ENCODE measurements around the gene DPF3. TPM values are rescaled to one million over a fixed set of nuclear protein-coding genes. Genes with fewer than 3 reads are reported as not detected.

Gene DPF3
- total RNA-seq, 4 donors from 2014 or later: 0.22 to 5.4 (median 2.7) TPM

GRCh38 chr14:72682188-72682587 is 211.7 kb downstream of the DPF3 start:
- Histone ChIP-seq H3K36me3 (no peaks in the 10 kb centered on the region), H3K4me3 (no peak overlapping the region), H3K27me3 (no peaks in the 10 kb centered on the region), H3K9me3 (no peaks in the 10 kb centered on the region), H3K27ac (no peak overlapping the region), H3K4me1 (no peaks in the 10 kb centered on the region)
- TF ChIP-seq EP300 (IDR thresholded peaks at IDR 0.05) (no peak), CTCF (IDR thresholded peaks at IDR 0.05) (no peak), POLR2A (IDR thresholded peaks at IDR 0.05) (no peak)
- DNase-seq (ENCODE audit: low spot score in 2 of 2): no peak
- WGBS, 2 donors: 36 to 46% methylated on average over 5 of the region's 5 CpGs

DNA sequence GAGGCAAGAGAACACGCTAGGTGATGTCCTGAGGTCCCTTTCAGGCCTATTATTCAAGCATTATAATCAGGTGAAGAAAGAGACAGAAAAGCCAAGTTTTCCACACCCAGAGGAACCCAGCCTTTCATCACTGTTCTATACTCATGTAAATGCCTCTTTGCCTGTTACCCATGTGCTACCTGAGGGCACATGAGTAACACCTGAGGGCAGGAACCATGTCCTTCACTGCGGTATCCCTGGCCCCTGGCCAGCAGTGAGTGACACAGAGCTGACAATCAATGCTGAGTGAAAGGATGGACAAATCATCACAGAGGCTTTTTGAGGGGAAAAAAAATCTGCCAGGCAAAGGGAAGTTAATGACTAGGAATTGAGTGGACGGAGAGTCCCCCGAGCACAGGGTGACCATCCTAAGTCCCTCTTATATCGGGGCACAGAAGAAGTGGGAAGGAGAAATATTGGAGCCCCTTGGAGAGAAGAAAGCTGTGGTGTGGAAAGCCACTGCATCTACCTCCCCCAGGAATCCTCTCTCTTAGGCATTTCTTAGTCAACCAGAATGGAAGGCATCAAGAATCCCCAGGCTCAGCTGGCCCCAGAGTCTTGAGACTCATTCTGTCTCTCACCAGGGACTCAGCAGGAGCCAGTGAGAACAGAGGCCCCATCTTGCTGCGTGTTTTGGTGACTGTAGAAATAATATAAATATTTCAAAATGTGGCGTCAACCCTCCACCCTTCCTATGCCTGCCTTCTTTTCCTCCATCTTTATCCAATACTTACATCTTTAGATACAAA is 212.9 kb downstream of the DPF3 start:
- no peaks in the 10 kb centered on the region for H3K36me3 ChIP-seq
- no peak for TF ChIP-seq CTCF (IDR thresholded peaks at IDR 0.05)
- TF ChIP-seq POLR2A (IDR thresholded peaks at IDR 0.05): no peak
- TF ChIP-seq EP300 (IDR thresholded peaks at IDR 0.05): no peak

DNA sequence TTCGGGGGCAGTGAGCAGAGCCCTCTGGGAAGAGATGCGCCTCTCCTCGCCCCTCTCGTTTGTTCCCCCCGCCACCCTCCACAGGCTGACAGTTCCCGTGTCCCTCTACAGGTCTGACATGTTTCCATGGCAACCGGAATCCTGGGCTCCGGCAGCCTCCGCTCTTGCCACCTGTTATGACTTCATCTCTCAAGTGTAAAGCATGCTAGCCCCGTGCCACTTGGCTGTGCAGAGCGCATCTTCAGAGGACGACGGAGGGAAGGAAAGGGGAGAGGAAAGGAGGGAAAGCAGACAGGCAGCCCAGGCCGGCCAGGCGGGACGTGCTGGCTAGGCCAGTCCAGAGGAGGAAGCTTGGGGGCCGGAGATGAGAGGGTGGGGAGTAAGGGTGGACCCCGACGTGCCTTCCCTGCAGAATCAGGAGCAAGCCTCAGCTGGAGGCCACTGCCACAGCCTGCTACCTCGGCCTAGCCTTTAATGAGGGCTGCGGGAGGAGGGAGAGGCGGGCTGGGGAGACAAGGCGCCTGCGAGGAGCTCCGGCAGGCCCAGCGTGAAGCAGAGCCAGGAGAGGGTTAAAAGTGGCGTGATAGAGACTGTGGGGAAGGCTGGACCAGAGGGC is 214.3 kb downstream of the DPF3 start:
- no peak for DNase-seq (ENCODE audit: low spot score in 2 of 2)

More for the DNA sequence above, 212.9 kb downstream of the DPF3 start:
- Histone ChIP-seq H3K27me3 (no peaks in the 10 kb centered on the region), H3K4me1 (no peaks in the 10 kb centered on the region), H3K9me3 (no peaks in the 10 kb centered on the region), H3K4me3 (no peak overlapping the region), H3K27ac (no peak overlapping the region)
- 91 to 92% methylated on average over 7 of the region's 7 CpGs for WGBS, 2 donors
- no peak for DNase-seq (ENCODE audit: low spot score in 2 of 2)

DNA sequence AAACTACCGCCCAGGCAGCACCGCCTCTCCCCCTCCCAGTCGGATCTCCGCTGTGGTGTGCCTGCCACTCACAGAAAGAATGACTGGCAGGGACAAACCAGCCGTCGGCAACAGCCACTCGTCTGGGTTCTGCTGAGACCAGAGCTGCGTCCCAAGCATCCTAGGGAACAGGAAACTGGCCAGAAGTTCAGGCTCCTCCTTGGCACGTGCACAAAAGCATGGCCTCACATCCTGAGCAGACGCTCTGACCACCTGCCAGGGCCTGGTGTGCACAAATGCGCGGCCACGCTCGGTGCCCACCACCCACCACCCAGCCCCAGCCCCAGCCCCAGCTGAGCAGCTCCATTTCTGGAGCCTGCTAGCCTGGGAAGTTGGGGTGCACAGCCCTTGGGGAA is 214.8 kb downstream of the DPF3 start:
- Histone ChIP-seq H3K36me3 (no peaks in the 10 kb centered on the region), H3K9me3 (no peaks in the 10 kb centered on the region), H3K27me3 (no peaks in the 10 kb centered on the region), H3K4me3 (no peak overlapping the region), H3K4me1 (no peaks in the 10 kb centered on the region), H3K27ac (no peak overlapping the region)
- no peak for DNase-seq (ENCODE audit: low spot score in 2 of 2)
- TF ChIP-seq POLR2A (IDR thresholded peaks at IDR 0.05): no peak
- TF ChIP-seq EP300 (IDR thresholded peaks at IDR 0.05): no peak
- no peak for TF ChIP-seq CTCF (IDR thresholded peaks at IDR 0.05)
- 41 to 58% methylated on average over 14 of the region's 14 CpGs for WGBS, 2 donors

More for the DNA sequence above, 214.3 kb downstream of the DPF3 start:
- H3K4me3 ChIP-seq: no peak overlapping the region
- no peaks in the 10 kb centered on the region for H3K4me1 ChIP-seq
- TF ChIP-seq POLR2A (IDR thresholded peaks at IDR 0.05) (no peak), CTCF (IDR thresholded peaks at IDR 0.05) (no peak), EP300 (IDR thresholded peaks at IDR 0.05) (no peak)
- no peaks in the 10 kb centered on the region for H3K27me3 ChIP-seq
- WGBS, 2 donors: 52 to 54% methylated on average over 27 of the region's 27 CpGs
- no peaks in the 10 kb centered on the region for H3K36me3 ChIP-seq
- no peaks in the 10 kb centered on the region for H3K9me3 ChIP-seq
- no peak overlapping the region for H3K27ac ChIP-seq

DNA sequence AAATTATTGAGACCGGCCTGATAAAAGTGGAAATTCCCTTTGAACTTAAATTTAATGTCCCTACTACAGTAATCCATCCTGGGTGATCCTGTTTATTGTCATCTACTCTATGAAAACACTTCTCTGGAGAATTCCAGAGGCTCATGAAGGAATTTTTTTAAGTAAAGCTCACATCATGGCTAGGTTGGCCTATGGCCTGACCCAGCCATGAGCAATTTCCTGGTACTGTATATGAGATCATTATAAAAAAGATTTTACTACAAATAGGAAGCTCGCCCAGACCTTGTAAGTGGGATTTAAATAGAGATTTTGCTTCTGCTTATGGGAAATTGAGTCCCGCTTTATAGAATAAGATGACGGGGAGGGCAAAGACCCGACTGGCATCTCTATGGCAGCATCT is 215.5 kb downstream of the DPF3 start:
- DNase-seq (ENCODE audit: low spot score in 2 of 2): no peak
- TF ChIP-seq POLR2A (IDR thresholded peaks at IDR 0.05) (no peak), CTCF (IDR thresholded peaks at IDR 0.05) (no peak), EP300 (IDR thresholded peaks at IDR 0.05) (no peak)
- 91% methylated on average over 5 of the region's 5 CpGs for WGBS, 2 donors

More for the DNA sequence above, 215.5 kb downstream of the DPF3 start:
- H3K27me3 ChIP-seq: no peaks in the 10 kb centered on the region
- no peaks in the 10 kb centered on the region for H3K36me3 ChIP-seq
- H3K9me3 ChIP-seq: no peaks in the 10 kb centered on the region
- H3K4me1 ChIP-seq: no peaks in the 10 kb centered on the region
- H3K4me3 ChIP-seq: no peak overlapping the region
- H3K27ac ChIP-seq: no peak overlapping the region
